Spleen (tissue), 11 donors: Measurements from ENCODE around the gene CX3CL1. TPM values are rescaled to one million over a fixed set of nuclear protein-coding genes. Genes with fewer than 3 reads are reported as not detected.

Experiments
- DNase-seq: peaks from one replicate; pipeline ENCODE4 v3.0.0-alpha.2; 2020
- H3K27ac ChIP-seq, 8 donors: fragments of 200-600 bp; sonication (generic) in 7 of 8; 1 replicate in 4 of 8; 2 replicates in 4 of 8; pipeline versions ENCODE4 v1.5.0 to v1.8.0; 2016 to 2021; ENCODE audit warnings: inconsistent platforms in 4 of 8, mild to moderate bottlenecking in 4 of 8, moderate library complexity in 1 of 8
- H3K27me3 ChIP-seq, 7 donors: fragments of 200-600 bp; sonication (generic) in 6 of 7; replicated peaks in 1 of 7; 1 replicate in 4 of 7; 2 replicates in 3 of 7; pipeline versions ENCODE4 v1.5.0 to v1.8.0; 2016 to 2021; ENCODE audit warnings: inconsistent platforms in 3 of 7, mild to moderate bottlenecking in 1 of 7
- H3K36me3 ChIP-seq, 6 donors: fragments of 200-600 bp; sonication (generic) in 5 of 6; 1 replicate in 4 of 6; 2 replicates in 2 of 6; pipeline versions ENCODE4 v1.5.0 to v1.8.0; 2016 to 2021; ENCODE audit warnings: inconsistent platforms in 2 of 6
- H3K4me1 ChIP-seq, 6 donors: fragments of 200-600 bp; sonication (generic) in 5 of 6; 1 replicate in 3 of 6; 2 replicates in 3 of 6; pipeline versions ENCODE4 v1.5.0 to v1.8.0; 2016 to 2021; ENCODE audit warnings: inconsistent platforms in 3 of 6
- H3K4me3 ChIP-seq, 8 donors: fragments of 200-600 bp; sonication (generic) in 7 of 8; 1 replicate in 4 of 8; 2 replicates in 4 of 8; pipeline versions ENCODE4 v1.5.0 to v1.8.0; 2016 to 2021; ENCODE audit warnings: inconsistent platforms in 4 of 8, mild to moderate bottlenecking in 4 of 8, moderate library complexity in 2 of 8
- H3K9me3 ChIP-seq, 8 donors: fragments of 200-600 bp; sonication (generic) in 7 of 8; 1 replicate in 4 of 8; 2 replicates in 4 of 8; pipeline versions ENCODE4 v1.5.0 to v1.8.0; 2016 to 2021; ENCODE audit warnings: inconsistent platforms in 4 of 8
- POLR2A ChIP-seq, 3 donors: fragments of 450-650 bp; IDR thresholded peaks; one replicate each; pipeline ENCODE4 v1.5.1; 2017; ENCODE audit warnings: antibody characterized with exemption in 3 of 3, mild to moderate bottlenecking in 1 of 3
- POLR2AphosphoS5 ChIP-seq, 3 donors: sonication (generic); formaldehyde crosslinking; IDR thresholded peaks; one replicate each; pipeline ENCODE4 v1.5.1; 2017; ENCODE audit warnings: antibody characterized with exemption in 3 of 3
- WGBS, 5 donors: extraction: QIAGEN DNeasy Blood & Tissue Kit in 3 of 5; methylation state at CpG; one replicate each; pipeline versions ENCODE4 v1.1.5 to v1.1.7; 2013 to 2018; 5-methylcytosine and 5-hydroxymethylcytosine counted together
- intact Hi-C: fragments of 100-400 bp; cut with DNase I; formaldehyde crosslinking; loops from one replicate; pipeline ENCODE4 v1.15.0; 2023; ENCODE audit warnings: low total_unique reads
- polyA plus RNA-seq, 3 donors: library from polyadenylated mRNA; stranded (reverse); fragments of 200-250 nt; gene quantifications; one replicate each; pipeline ENCODE4 v1.2.1, GENCODE V29; 2013
- total RNA-seq, 7 donors: library from RNA; depleted of rRNA in 3 of 7; stranded (reverse); fragments of >200 nt in 3 of 7; fragmentation: NEBNext Ultra II Directional in 4 of 7; extraction: Animal tissue kit (Norgen Biotek cat#: 25700) in 4 of 7; gene quantifications; one replicate each; pipeline versions ENCODE4 v1.1.0 to v1.2.1, GENCODE V29; 2016 to 2021
- TF ChIP-seq, protein P1 (sequence below), 11 experiments: fragments of 200-600 bp in 7 of 11; fragments of 450-650 bp in 4 of 11; sonication (generic) in 4 of 11; IDR thresholded peaks in 8 of 11; conservative IDR thresholded peaks in 3 of 11; 1 replicate in 7 of 11; 2 replicates in 4 of 11; pipeline versions ENCODE4 v1.4.0 to v1.8.0; 2016 to 2021; ENCODE audit warnings: antibody characterized with exemption in 11 of 11, inconsistent platforms in 4 of 11, mild to moderate bottlenecking in 1 of 11
- donor health status: healthy with polysubstance abuse.
- donor health status: DM: no; HTN: no; CAD: no; lungs with moderate emphysema.
- donor health status: DM: no; HTN: no; CAD: no.
- donor health status: Bipolar disorder and iron deficiency.
- donor health status: healthy.
- donor health status: DM: no; HTN: no; CAD: no.
- donor health status: DM: yes; HTN: yes; CAD: no.

CX3CL1 gene
- total and polyA plus RNA-seq, 10 donors, result 0.39 to 7.3 (median 1.6) TPM

DNA sequence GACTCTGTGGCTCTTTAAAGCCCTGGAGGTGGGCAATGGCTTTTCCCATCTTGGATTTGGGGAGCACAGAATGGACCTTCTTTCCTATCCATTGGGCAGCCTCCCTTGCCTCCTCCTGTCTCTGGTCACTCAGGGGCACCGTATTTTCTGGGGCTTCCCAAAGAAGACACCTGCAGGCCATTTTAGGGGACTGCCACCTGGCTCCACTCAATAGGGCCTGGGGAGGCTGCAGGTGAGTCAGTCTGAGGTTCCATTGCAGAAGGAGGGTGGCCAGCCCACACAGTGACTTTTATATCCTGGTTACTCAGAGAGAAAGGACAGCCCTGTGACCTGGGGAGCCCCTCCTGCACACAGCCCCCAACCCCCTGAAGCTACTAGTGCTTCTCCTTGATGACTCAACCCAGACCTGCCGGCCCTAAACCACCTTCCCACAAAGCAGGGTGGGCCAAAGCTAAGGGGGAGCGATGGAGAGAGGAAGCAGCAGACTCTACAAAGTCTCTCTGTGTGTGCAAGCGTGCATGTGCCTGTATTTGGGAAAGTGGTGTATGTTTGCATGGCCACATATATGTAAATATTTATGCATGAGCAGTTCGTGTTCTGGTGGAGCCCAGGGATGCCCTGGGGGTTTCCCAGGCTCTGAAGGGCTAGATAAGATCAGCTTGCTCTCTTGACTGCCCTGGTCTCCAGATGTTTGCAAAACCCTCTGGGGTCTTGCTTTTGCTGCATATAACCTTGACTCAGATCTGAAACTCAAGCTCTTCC lies 5.0 kb downstream of the CX3CL1 start:
- WGBS, 5 donors, result 28 to 49% (median 34%) methylated on average over 5 of the region's 5 CpGs
- Histone ChIP-seq H3K4me3 (no peak overlapping the region), H3K27me3 (peaks cover 0 to 11% (median 0%) of the 10 kb centered on the region in 7 donors), H3K36me3 (no peaks in the 10 kb centered on the region), H3K27ac (no peak overlapping the region), H3K9me3 (no peaks in the 10 kb centered on the region), H3K4me1 (peaks cover 0 to 31% (median 20%) of the 10 kb centered on the region in 6 donors)
- intact Hi-C loops, result no loop called here
- no peak for DNase-seq
- TF ChIP-seq POLR2AphosphoS5 (IDR thresholded peaks at IDR 0.05) (no peak), POLR2A (IDR thresholded peaks at IDR 0.05) (no peak)
- TF ChIP-seq, protein P1, sequence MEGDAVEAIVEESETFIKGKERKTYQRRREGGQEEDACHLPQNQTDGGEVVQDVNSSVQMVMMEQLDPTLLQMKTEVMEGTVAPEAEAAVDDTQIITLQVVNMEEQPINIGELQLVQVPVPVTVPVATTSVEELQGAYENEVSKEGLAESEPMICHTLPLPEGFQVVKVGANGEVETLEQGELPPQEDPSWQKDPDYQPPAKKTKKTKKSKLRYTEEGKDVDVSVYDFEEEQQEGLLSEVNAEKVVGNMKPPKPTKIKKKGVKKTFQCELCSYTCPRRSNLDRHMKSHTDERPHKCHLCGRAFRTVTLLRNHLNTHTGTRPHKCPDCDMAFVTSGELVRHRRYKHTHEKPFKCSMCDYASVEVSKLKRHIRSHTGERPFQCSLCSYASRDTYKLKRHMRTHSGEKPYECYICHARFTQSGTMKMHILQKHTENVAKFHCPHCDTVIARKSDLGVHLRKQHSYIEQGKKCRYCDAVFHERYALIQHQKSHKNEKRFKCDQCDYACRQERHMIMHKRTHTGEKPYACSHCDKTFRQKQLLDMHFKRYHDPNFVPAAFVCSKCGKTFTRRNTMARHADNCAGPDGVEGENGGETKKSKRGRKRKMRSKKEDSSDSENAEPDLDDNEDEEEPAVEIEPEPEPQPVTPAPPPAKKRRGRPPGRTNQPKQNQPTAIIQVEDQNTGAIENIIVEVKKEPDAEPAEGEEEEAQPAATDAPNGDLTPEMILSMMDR (IDR thresholded peaks at IDR 0.05 in 8 of 11, conservative IDR thresholded peaks at IDR 0.05 in 3 of 11), result no peak

DNA sequence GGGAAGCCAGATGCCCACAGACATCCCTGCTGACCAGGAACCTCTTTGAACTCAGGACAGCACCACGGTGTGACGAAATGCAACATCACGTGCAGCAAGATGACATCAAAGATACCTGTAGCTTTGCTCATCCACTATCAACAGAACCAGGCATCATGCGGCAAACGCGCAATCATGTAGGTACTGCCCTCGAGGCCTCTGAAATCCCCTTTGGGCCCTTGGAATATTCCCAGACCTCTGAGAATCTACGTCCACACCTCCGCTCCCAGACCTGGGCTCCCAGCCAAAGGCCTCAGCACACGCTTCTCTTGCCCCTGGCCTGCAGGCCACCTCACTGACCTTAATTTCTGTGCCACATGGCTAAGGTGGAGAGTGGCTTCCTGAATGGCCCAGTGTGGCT lies 7.3 kb downstream of the CX3CL1 start:
- TF ChIP-seq, protein P1 (IDR thresholded peaks at IDR 0.05 in 8 of 11, conservative IDR thresholded peaks at IDR 0.05 in 3 of 11), result no peak
- TF ChIP-seq POLR2A (IDR thresholded peaks at IDR 0.05), result no peak
- no peak for TF ChIP-seq POLR2AphosphoS5 (IDR thresholded peaks at IDR 0.05)
- H3K36me3 ChIP-seq, result no peaks in the 10 kb centered on the region
- H3K4me3 ChIP-seq, result no peak overlapping the region
- 85 to 93% (median 89%) methylated on average over 10 of the region's 10 CpGs for WGBS, 5 donors
- no peak overlapping the region for H3K27ac ChIP-seq
- H3K27me3 ChIP-seq, result no peaks in the 10 kb centered on the region
- intact Hi-C loops, result no loop called here
- no peaks in the 10 kb centered on the region for H3K9me3 ChIP-seq
- no peak for DNase-seq
- peaks cover 0 to 39% (median 29%) of the 10 kb centered on the region in 6 donors for H3K4me1 ChIP-seq

DNA sequence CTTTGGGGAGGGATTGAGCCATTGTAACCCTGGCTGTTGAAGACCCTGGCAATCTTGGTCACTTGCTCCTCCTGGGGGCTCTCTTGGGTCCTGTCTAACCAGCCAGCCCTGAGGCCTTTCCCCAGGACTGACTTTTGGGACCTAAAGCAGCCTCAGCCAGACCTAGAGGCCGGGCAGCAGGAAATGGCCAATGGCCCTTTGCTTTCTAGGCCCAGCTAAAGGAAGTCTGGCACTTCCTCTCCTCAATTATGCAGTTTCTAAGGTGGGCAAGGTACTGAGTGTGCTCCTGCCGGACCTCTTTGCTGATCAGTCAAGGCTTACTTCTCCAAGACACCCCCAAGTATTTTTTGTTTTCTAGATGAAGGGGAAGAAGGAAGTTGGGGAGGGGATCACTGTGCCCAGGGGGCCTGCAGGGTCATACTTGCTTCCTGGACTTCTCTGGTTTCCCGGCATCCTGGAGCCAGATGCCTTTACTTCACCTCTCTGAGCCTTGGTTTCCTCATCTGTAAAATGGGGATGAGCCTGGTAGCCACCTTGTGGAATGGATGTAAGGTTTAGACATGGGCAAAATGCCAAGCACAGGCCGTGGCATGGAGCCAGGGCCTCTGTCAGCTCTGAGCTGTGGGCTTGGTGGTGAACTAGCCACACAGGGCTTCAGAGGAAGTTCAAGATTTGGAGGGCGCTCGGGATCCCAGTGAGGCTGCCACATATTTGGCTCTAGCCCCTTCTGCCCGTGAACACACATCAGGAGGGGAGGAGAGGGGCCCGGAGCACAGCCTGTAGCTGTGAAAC lies 8.6 kb downstream of the CX3CL1 start:
- no peak overlapping the region for H3K4me3 ChIP-seq
- H3K9me3 ChIP-seq, result no peaks in the 10 kb centered on the region
- TF ChIP-seq POLR2AphosphoS5 (IDR thresholded peaks at IDR 0.05), result no peak
- TF ChIP-seq, protein P1 (IDR thresholded peaks at IDR 0.05 in 8 of 11, conservative IDR thresholded peaks at IDR 0.05 in 3 of 11), result no peak
- TF ChIP-seq POLR2A (IDR thresholded peaks at IDR 0.05), result no peak
- H3K4me1 ChIP-seq, result peaks cover 0 to 44% (median 32%) of the 10 kb centered on the region in 6 donors
- no peaks in the 10 kb centered on the region for H3K36me3 ChIP-seq
- DNase-seq, result no peak
- no peaks in the 10 kb centered on the region for H3K27me3 ChIP-seq
- intact Hi-C loops, result no loop called here
- WGBS, 5 donors, result 27 to 40% (median 33%) methylated on average over 8 of the region's 8 CpGs
- no peak overlapping the region for H3K27ac ChIP-seq
